Tibial artery (tissue), 4 donors: ENCODE data around the gene CAMSAP1.

ENCODE experiments used
- DNase-seq, 2 donors: peaks; one replicate each; pipeline ENCODE4 v3.0.0-alpha.2; 2019
- H3K27ac ChIP-seq, 2 donors: fragments of 200-600 bp; sonication (generic) in 1 of 2; 1 replicate in 1 of 2; 2 replicates in 1 of 2; pipeline ENCODE4 v1.5.1; 2018 to 2019; ENCODE audit warnings: mild to moderate bottlenecking in 1 of 2
- H3K27me3 ChIP-seq, 2 donors: fragments of 200-600 bp; sonication (generic) in 1 of 2; one replicate each; pipeline versions ENCODE4 v1.5.1 to v1.6.0; 2016 to 2019
- H3K36me3 ChIP-seq, 3 donors: fragments of 200-600 bp; sonication (generic) in 2 of 3; one replicate each; pipeline ENCODE4 v1.5.1; 2016 to 2019; ENCODE audit warnings: mild to moderate bottlenecking in 2 of 3
- H3K4me1 ChIP-seq, 4 donors: fragments of 200-600 bp; sonication (generic) in 2 of 4; 1 replicate in 3 of 4; 2 replicates in 1 of 4; pipeline ENCODE4 v1.5.1; 2016 to 2019
- H3K4me3 ChIP-seq, 2 donors: fragments of 200-600 bp; sonication (generic) in 1 of 2; 1 replicate in 1 of 2; 2 replicates in 1 of 2; pipeline ENCODE4 v1.5.1; 2018 to 2019; ENCODE audit warnings: mild to moderate bottlenecking in 2 of 2
- H3K9me3 ChIP-seq, 3 donors: fragments of 200-600 bp; sonication (generic) in 1 of 3; one replicate each; pipeline ENCODE4 v1.5.1; 2016 to 2019
- intact Hi-C: fragments of 100-400 bp; cut with DNase I; formaldehyde crosslinking; loops from one replicate; pipeline ENCODE4 v1.15.0; 2023; ENCODE audit warnings: low total_unique reads
- TF ChIP-seq, protein P1 (sequence below), 2 experiments: fragments of 200-600 bp in 1 of 2; fragments of 450-650 bp in 1 of 2; IDR thresholded peaks; one replicate each; pipeline ENCODE4 v1.5.1; 2017 to 2019; ENCODE audit warnings: antibody characterized with exemption in 2 of 2, mild to moderate bottlenecking in 1 of 2, moderate library complexity in 1 of 2

CAMSAP1 gene

GRCh38 chr9:135880438-135880837, 26.9 kb downstream of the CAMSAP1 start:
- H3K4me3 ChIP-seq: no peak overlapping the region
- H3K9me3 ChIP-seq: no peaks in the 10 kb centered on the region
- H3K36me3 ChIP-seq: peaks cover 0 to 25% (median 13%) of the 10 kb centered on the region in 3 donors
- no peak overlapping the region for H3K27ac ChIP-seq
- intact Hi-C loops: no loop called here
- no peaks in the 10 kb centered on the region for H3K27me3 ChIP-seq
- no peak for DNase-seq
- TF ChIP-seq, protein P1, sequence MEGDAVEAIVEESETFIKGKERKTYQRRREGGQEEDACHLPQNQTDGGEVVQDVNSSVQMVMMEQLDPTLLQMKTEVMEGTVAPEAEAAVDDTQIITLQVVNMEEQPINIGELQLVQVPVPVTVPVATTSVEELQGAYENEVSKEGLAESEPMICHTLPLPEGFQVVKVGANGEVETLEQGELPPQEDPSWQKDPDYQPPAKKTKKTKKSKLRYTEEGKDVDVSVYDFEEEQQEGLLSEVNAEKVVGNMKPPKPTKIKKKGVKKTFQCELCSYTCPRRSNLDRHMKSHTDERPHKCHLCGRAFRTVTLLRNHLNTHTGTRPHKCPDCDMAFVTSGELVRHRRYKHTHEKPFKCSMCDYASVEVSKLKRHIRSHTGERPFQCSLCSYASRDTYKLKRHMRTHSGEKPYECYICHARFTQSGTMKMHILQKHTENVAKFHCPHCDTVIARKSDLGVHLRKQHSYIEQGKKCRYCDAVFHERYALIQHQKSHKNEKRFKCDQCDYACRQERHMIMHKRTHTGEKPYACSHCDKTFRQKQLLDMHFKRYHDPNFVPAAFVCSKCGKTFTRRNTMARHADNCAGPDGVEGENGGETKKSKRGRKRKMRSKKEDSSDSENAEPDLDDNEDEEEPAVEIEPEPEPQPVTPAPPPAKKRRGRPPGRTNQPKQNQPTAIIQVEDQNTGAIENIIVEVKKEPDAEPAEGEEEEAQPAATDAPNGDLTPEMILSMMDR (IDR thresholded peaks at IDR 0.05): no peak
- H3K4me1 ChIP-seq: peaks cover 0 to 22% (median 11%) of the 10 kb centered on the region in 4 donors

- Histone ChIP-seq H3K36me3 (peaks cover 0 to 25% (median 13%) of the 10 kb centered on the region in 3 donors), H3K9me3 (no peaks in the 10 kb centered on the region), H3K4me3 (no peak overlapping the region), H3K4me1 (peaks cover 0 to 15% (median 7%) of the 10 kb centered on the region in 4 donors), H3K27me3 (no peaks in the 10 kb centered on the region), H3K27ac (no peak overlapping the region)
- intact Hi-C loops: no loop called here
- no peak for DNase-seq
- TF ChIP-seq, protein P1 (IDR thresholded peaks at IDR 0.05): no peak
Observed at GRCh38 chr9:135879619-135880018, 27.7 kb downstream of the CAMSAP1 start.

DNA sequence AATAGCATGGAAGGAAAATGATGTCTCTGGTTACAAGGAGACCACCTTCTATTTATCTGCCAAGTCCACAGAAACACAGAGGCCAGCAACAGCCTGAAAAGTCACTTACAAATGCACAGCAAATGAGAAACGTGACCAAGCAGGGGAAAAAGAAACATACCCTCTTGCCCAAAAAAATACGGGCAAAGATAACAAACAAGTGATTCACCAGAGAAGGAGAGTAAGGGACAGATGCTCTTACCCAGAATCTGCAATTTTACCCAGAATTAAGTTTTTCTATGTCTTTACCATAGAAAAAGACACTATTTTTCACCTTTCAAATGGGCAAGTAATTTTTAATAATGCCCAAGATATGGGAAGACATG, 28.1 kb downstream of the CAMSAP1 start:
- Histone ChIP-seq H3K36me3 (peaks cover 0 to 25% (median 13%) of the 10 kb centered on the region in 3 donors), H3K27me3 (no peaks in the 10 kb centered on the region), H3K4me3 (no peak overlapping the region), H3K27ac (no peak overlapping the region), H3K9me3 (no peaks in the 10 kb centered on the region), H3K4me1 (peaks cover 0 to 15% (median 7%) of the 10 kb centered on the region in 4 donors)
- intact Hi-C loops: no loop called here
- no peak for DNase-seq
- TF ChIP-seq, protein P1 (IDR thresholded peaks at IDR 0.05): no peak

- Histone ChIP-seq H3K4me1 (peaks cover 0 to 15% (median 7%) of the 10 kb centered on the region in 4 donors), H3K4me3 (no peak overlapping the region), H3K27ac (no peak overlapping the region), H3K36me3 (peaks cover 0 to 25% (median 13%) of the 10 kb centered on the region in 3 donors), H3K27me3 (no peaks in the 10 kb centered on the region), H3K9me3 (no peaks in the 10 kb centered on the region)
- intact Hi-C loops: no loop called here
- DNase-seq: no peak
- TF ChIP-seq, protein P1 (IDR thresholded peaks at IDR 0.05): no peak
Observed at GRCh38 chr9:135878528-135879236, 28.7 kb downstream of the CAMSAP1 start.

DNA sequence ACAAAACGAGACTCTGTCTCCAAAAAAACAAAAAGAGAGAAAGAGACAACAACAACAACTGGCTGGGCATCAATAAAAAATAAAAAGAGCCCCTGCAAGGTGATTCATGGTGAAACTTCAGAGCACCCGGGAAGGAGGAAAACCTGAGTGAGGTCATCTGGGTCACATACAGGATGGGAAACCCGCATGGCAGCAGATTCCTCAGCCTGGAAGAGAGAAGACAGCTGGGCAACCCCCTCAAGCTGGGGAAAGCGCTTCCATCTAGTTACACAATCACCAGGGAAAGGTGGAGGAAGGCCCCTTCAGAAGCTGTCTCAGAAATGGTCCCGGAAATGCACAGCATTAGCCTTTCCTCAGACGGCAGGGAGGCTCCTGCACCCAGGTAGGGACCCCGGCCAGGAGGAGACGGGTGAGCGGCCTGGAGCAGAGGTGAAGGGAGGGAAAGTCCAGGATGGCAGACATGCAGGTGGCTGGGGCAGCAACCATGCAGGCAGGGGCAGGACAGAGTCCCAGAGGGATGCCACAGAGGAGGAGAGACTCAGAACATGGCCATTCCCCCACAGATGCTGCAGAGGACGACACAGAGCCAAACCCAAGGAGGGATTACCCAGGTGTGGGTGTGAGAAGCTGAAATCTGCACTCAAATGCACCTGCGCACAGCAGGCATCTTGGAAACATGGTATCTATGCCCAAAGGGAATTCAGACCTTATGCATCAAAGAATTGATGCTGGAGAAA, 29.4 kb downstream of the CAMSAP1 start:
- DNase-seq: no peak
- Histone ChIP-seq H3K27ac (no peak overlapping the region), H3K4me1 (peaks cover 0 to 15% (median 7%) of the 10 kb centered on the region in 4 donors), H3K36me3 (peaks cover 0 to 25% (median 13%) of the 10 kb centered on the region in 3 donors), H3K4me3 (no peak overlapping the region), H3K27me3 (no peaks in the 10 kb centered on the region), H3K9me3 (no peaks in the 10 kb centered on the region)
- TF ChIP-seq, protein P1 (IDR thresholded peaks at IDR 0.05): no peak
- intact Hi-C loops: no loop called here
